ENCODE measurements around the gene ITGB2. TPM values are rescaled to one million over a fixed set of nuclear protein-coding genes. Genes with fewer than 3 reads are reported as not detected.
A peak's percentile ranks its signal among the peaks of the same experiment; 100 is the strongest.

ITGB2 gene
- total RNA-seq, 1 donor from 2014 or later, result 0.15 TPM

GRCh38 chr21:44957047-44957831 lies 36.5 kb upstream of the ITGB2 start:
- no peak for TF ChIP-seq CTCF (IDR thresholded peaks at IDR 0.05)
- peaks cover 10% of the 10 kb centered on the region for H3K36me3 Mint-ChIP-seq (ENCODE audit: low read depth)
- DNase-seq (ENCODE audit: low spot score), result no peak
- no peak overlapping the region for H3K4me3 Mint-ChIP-seq (ENCODE audit: unreplicated experiment)
- peak overlapping the region; percentile 59 for H3K27ac Mint-ChIP-seq (ENCODE audit: unreplicated experiment)
- H3K9me3 Mint-ChIP-seq (ENCODE audit: low read depth), result no peaks in the 10 kb centered on the region
- H3K4me1 Mint-ChIP-seq (ENCODE audit: low read depth), result peaks cover 72% of the 10 kb centered on the region
- H3K27me3 Mint-ChIP-seq (ENCODE audit: low read depth), result no peaks in the 10 kb centered on the region

- no peak overlapping the region for H3K4me3 Mint-ChIP-seq (ENCODE audit: unreplicated experiment)
- H3K4me1 Mint-ChIP-seq (ENCODE audit: low read depth), result peaks cover 67% of the 10 kb centered on the region
- H3K27ac Mint-ChIP-seq (ENCODE audit: unreplicated experiment), result no peak overlapping the region
- no peaks in the 10 kb centered on the region for H3K27me3 Mint-ChIP-seq (ENCODE audit: low read depth)
- no peak for TF ChIP-seq CTCF (IDR thresholded peaks at IDR 0.05)
- H3K36me3 Mint-ChIP-seq (ENCODE audit: low read depth), result peaks cover 10% of the 10 kb centered on the region
- no peak for DNase-seq (ENCODE audit: low spot score)
- H3K9me3 Mint-ChIP-seq (ENCODE audit: low read depth), result no peaks in the 10 kb centered on the region
Measured at GRCh38 chr21:44956356-44957046, 35.8 kb upstream of the ITGB2 start.

- H3K27ac Mint-ChIP-seq (ENCODE audit: unreplicated experiment), result no peak overlapping the region
Measured at GRCh38 chr21:44955798-44956175, 35.1 kb upstream of the ITGB2 start.

GRCh38 chr21:44955141-44955797 lies 34.6 kb upstream of the ITGB2 start:
- peak overlapping the region; percentile 69 for H3K27ac Mint-ChIP-seq (ENCODE audit: unreplicated experiment)
- H3K4me3 Mint-ChIP-seq (ENCODE audit: unreplicated experiment), result no peak overlapping the region
- peaks cover 8% of the 10 kb centered on the region for H3K36me3 Mint-ChIP-seq (ENCODE audit: low read depth)

More at GRCh38 chr21:44955798-44956175, 35.1 kb upstream of the ITGB2 start:
- no peaks in the 10 kb centered on the region for H3K9me3 Mint-ChIP-seq (ENCODE audit: low read depth)
- H3K4me3 Mint-ChIP-seq (ENCODE audit: unreplicated experiment), result no peak overlapping the region
- H3K27me3 Mint-ChIP-seq (ENCODE audit: low read depth), result no peaks in the 10 kb centered on the region
- H3K36me3 Mint-ChIP-seq (ENCODE audit: low read depth), result peaks cover 8% of the 10 kb centered on the region
- peaks cover 60% of the 10 kb centered on the region for H3K4me1 Mint-ChIP-seq (ENCODE audit: low read depth)
- no peak for DNase-seq (ENCODE audit: low spot score)
- no peak for TF ChIP-seq CTCF (IDR thresholded peaks at IDR 0.05)

More at GRCh38 chr21:44955141-44955797, 34.6 kb upstream of the ITGB2 start:
- H3K4me1 Mint-ChIP-seq (ENCODE audit: low read depth), result peaks cover 56% of the 10 kb centered on the region
- TF ChIP-seq CTCF (IDR thresholded peaks at IDR 0.05), result no peak
- no peak for DNase-seq (ENCODE audit: low spot score)
- H3K9me3 Mint-ChIP-seq (ENCODE audit: low read depth), result no peaks in the 10 kb centered on the region
- H3K27me3 Mint-ChIP-seq (ENCODE audit: low read depth), result no peaks in the 10 kb centered on the region

All from chondrocyte (in vitro differentiated cells).